HG02763 (cell line): ENCODE results near the gene ZNF280A.

Source experiments
- ATAC-seq: cut with Tn5 transposase; IDR thresholded peaks from one replicate; pipeline ENCODE4 v1.9.1; 2021; ENCODE audit warnings: mild to moderate bottlenecking, moderate library complexity; ENCODE audit not compliant: unreplicated experiment

Gene ZNF280A, protein sequence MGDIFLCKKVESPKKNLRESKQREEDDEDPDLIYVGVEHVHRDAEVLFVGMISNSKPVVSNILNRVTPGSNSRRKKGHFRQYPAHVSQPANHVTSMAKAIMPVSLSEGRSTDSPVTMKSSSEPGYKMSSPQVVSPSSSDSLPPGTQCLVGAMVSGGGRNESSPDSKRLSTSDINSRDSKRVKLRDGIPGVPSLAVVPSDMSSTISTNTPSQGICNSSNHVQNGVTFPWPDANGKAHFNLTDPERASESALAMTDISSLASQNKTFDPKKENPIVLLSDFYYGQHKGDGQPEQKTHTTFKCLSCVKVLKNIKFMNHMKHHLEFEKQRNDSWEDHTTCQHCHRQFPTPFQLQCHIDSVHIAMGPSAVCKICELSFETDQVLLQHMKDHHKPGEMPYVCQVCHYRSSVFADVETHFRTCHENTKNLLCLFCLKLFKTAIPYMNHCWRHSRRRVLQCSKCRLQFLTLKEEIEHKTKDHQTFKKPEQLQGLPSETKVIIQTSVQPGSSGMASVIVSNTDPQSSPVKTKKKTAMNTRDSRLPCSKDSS

DNA sequence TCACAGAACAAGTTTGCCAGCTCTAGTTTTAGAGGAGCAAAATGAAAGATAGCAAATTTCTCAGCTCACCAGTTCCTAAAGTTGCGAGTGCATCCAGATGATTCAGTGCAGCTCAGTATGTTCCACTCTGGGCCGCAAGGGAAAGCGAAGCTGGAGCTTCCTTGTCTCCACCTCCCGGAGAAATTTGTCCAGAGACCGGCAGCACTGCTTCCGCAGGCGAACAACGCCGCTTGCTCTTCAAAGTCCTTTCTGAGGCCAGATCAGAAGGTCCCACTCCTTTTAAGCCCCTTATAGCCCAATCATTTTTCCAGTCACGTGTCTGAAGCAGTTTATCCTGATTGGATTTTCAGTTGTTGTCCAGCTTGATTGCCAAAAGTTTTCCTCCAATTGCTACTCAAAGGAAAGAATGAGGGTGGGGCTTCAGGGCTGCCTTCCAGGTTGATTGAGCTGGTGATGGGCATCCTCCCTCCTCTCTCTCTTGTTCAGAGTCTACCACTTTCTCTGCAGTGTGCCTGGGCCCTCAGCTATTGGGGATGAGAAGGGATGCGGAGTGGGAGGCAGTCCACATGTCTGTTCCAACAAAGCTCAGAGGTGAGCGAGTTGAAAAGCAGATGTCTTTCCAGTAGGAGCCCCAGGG, at the start of gene ZNF280A:
Gene ZNF280A, minus strand, starts transcription at position 251 of the 637 bp plus-strand sequence. CDS start 4,640 bp downstream, outside the sequence.
- ATAC-seq, result no peak

DNA sequence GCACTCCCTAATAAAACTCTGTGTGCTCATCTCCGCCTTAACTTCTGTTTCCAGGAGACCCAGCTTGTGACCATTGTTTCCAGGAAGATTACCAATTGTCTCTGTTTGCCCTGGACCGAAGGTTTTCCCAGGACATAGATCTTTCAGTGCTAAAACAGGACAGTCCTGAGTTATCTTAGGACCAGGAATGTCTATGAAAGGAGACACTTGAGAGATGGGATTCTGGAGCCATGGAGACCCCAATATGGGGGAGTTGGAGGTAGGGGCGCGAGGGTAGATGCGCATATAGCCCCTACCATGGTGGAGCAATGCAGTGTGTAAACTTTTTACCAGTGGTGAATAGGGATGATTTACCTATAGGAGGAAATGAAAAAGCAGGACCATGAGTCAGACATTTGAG, 49.1 kb upstream of the ZNF280A start:
- ATAC-seq, result no peak

DNA sequence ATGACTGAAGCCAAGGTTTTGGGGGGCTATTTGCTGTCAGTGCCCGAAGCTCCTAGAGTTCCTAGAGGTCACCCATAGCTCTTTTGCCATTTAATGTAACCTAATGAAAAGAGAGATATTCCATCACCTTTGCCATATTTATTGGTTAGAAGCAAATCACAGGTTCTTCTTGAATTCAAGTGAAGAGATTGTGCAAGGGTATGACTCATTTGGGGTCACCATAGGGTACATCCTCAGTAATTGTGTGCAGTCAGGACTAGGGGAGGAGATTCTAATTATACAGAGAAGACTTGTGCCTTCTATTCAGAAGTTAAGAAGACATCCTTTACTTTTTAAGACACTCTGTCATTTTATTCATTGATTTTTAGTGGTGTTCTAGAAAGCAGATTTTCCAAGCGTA, 45.9 kb upstream of the ZNF280A start:
- no peak for ATAC-seq

DNA sequence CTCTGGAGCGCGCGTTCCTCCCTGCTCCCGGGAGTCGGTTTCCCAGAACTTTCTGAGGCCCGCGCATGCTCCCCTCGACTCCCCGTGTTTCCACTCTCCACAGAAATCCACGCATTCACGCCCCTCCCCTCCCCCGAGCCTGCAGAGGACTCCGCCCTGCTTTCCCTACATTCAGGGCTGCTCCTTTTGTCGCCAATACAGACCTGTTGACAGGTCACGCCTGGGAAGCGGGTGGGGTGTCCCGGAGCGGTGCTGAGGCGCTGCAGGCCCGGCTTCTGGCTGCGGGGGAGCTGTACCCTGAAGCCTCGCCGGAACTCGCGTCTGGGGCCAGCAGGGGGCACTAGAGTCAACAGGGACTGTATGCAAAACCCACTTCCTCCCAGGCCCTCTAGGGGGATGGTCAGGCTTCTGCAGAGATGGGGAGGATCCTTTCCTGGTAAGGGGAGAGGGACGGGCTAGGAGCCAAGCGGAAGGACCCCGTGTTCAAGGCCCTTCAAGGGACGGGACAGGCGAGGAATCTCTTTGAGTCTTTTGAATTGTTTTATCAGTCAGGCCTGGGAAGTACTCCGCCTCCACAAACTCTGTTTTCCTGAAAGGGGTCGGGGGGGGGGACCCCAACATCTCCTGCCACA, 39.0 kb upstream of the ZNF280A start, which contains the start of gene PRAME:
Gene PRAME, minus strand, starts transcription at position 294 of the 632 bp plus-strand sequence. CDS start 2,433 bp downstream, outside the sequence.
- ATAC-seq, result no peak

DNA sequence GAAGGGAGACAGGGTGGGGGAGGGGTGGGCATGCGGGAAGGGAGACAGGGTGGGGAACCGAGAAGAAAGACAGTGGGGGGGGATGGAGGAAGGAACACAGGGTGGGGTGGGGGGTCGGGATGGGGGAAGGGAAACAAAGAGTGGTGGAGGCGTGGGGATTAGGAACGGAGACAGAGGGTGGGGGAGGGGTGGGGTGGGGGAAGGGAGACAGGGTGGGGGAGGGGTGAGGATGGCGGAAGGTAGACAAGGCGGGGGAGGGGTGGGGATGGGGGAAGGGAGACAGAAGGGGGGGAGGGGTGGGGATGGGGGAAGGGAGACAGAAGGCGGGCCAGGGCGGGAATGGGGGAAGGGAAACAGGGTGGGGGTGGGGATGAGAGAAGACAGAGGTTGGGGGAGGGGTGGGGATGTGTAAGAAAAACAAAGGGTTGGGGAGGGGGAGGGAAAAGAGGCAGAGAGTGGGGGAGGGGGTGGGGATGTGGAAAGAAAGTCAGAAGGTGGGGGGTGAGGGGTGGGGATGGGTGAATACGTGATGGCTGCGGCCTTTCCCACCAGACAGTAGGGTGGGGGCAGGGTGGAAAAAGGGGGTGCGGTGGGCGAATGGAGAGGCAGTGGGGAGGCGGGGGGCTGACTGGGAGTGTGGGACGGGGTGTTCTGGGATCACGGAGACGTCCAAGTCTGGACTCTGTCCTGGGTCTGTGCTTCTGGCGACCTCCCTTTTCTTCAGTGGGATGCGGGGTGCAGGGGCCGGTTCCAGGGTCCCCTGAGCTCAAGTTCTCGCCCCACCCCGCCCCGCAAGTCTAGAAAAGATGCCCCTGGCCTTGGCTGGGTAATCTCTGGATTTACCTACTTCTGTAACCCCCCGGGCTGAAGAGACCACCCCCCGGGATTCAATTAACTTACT, 38.3 kb upstream of the ZNF280A start:
- ATAC-seq, result no peak

DNA sequence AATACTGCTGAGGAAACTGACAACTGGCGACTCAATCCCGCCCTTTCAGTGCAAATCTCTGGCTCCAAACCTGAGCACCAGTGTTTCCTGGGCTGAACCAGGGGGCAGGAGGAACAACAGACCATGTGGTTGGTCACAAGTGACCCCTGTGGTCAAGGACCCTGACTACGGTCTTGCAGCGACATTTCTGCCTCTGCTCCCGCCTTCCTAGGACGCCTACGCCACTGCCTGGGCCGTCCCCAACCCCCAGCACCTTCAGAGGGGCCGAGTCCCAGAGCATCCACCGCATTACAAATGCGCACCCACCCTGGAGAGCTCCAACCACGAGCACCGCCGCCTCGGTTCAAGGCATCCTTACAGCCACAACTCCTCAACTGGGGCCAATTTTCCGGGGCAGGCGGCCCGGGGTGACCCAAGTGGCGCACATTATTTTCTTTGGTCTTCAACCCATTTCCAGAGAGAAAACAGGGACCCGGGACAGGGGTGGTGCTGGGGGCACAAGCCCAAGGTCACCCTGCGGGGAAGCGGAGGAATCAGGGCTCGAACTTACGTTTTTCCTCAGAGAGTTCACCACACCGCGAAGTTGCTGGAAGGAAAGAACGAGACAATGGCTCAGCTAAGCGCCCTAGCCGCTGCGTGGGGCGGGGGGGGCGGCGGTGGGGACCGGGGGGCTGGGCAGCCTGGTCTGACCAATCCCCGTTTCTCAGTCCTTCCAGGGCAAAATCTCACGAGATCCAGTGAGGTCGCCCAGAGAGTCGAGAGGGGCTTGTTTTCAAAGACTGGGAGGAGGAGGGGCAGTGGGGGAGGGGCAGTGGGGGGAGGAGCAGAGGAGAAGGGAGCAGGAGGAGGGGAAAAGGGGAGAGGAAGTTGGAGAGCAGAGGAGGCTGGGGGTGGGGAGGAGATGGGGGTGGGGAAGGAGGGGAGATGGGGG, 37.2 kb upstream of the ZNF280A start:
- no peak for ATAC-seq

DNA sequence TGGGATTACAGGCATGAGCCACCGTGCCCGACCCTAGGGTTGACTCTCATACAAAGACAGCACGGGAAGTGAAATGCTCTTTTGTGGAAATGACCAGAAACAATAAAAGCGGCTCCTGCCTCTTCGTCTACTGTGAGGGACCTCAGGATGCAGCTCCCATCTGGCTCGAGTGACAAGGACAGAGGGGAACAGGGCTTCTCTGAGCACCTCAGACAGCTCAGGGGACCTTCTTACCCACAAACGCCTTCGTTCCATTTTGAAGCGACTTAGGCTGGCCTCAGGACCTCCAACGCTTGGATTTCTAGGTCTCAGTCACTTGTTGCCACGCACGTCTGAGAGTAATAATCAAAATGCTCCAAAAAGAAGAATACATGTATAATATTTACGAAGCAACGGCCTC, 36.5 kb upstream of the ZNF280A start:
- ATAC-seq, result no peak

DNA sequence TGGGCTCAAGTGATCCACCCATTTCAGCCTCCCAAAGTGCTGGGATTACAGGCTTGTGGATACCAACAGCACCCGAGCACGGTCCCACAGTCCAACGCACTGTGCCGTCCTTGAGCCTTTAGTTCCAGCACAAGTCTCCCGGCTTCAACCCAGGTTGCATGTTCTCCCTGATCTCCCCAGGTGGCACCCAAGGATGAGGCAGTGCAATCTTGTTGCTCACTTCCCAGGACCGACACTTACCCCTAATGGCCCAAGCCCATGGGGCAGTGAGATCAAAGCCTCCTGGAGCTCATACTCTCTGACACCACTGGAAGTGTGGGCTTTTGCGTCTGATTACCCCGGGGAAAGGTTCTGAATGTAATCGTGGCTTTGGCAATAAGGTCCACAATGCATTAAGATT, 35.5 kb upstream of the ZNF280A start:
- no peak for ATAC-seq

DNA sequence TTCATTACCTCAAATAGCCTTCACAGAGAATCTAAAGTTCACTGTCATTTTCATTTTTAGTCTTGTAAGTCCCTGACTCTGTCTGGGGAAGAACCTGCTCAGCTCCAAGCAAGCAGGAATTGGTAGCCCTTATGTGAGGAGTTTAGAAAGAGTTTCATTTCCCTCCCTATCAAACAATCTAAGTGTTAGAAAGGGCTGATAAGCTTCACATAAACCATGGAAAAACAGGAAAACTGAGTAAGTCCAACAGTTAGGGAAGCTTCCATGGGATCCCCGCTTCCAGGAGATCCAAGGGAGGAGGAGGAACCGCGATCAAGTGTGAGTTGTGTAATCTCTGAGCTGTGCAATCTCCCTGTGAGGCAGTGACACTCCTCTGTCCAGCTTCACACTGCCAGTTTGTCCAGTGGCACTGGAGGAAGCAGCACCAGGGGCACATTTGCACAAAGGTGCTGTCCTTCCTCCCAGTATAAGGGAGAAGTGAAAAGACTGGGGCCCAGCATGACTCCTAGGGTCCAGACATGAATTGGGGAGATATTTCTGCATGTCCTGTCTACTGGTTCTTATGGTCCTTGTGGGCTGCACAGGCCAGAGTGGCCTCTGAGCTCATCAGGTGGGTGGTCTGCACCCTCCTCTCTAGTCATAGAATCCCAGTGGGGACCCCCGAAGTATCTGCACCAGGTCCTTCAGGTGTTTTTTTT, 34.7 kb upstream of the ZNF280A start:
- no peak for ATAC-seq

DNA sequence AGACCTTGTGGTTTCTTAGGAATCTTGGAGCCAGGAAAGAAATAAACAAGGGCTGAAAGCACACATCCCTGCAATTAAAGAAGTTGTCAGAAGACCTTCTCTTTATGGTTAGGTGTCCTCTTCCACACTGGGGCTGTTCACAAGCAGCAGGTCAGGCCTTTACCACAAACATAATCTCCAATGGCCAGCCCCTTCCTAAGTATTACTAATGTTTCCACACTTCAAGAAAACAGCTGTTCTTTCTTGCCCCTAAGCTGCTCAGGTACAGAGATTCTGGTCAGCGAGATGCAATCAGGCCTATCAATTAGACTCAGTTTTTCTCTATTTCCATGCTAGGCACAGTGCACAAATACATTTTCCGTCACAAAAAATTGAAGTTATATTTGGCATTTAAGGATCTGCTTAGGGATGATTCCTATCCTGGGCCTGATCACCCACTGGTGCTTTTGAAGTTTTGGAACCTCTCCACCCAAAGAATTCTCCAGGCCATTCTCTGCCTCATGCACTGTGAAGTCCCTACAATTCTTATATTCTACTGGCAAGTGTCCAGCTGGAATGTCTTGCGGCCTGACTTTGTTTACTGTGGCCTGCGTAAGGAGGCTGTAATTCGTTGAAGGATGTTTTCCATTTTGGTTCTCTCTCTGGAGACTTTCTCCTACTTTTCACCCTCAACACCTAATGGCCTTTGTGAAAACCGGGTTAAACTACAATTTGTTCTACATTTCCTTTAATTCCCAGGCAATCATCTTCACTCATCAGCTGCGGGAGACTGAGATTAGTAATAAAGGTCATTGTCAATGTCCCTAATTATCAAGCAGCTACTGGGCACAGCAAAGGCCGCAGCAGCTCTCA, 33.9 kb upstream of the ZNF280A start:
- ATAC-seq, result no peak

DNA sequence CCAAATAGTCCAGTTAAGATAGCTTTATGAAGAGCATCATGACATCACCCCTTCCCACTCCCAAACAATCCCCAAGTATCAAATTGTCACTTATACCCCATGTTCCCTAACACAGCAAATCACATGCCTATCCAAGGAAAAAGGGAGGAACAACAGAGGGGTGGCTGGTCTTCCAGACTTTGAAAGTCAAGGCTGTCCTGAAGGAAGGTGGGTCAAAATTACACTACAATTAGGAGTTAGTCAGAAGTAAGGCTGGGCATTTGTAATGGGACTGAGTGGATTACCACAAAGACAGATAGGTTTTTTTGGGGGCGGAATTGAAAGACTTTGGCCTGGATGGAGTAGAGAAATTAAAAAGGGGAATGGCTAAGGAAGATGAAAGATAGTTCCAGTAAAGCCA, 33.1 kb upstream of the ZNF280A start:
- ATAC-seq, result no peak

DNA sequence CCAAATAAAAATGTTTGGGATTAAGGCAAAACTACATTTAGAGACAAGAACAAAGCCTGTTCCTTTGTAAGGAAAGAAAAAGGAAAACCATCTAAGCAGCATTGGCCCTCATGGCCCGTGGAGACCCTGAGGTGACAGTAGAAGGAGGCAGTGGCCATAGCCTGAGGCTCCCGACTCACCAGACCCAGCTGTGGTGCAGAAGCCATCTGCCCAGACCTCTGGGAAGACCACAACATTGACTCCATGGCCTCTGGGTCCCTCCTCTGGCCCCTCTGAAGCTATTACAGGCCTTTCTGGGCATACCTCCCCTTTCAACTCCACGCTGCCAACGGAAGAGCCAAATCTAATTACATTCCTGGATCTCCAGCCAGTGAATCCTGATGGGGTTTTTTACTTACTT, 32.6 kb upstream of the ZNF280A start:
- no peak for ATAC-seq

DNA sequence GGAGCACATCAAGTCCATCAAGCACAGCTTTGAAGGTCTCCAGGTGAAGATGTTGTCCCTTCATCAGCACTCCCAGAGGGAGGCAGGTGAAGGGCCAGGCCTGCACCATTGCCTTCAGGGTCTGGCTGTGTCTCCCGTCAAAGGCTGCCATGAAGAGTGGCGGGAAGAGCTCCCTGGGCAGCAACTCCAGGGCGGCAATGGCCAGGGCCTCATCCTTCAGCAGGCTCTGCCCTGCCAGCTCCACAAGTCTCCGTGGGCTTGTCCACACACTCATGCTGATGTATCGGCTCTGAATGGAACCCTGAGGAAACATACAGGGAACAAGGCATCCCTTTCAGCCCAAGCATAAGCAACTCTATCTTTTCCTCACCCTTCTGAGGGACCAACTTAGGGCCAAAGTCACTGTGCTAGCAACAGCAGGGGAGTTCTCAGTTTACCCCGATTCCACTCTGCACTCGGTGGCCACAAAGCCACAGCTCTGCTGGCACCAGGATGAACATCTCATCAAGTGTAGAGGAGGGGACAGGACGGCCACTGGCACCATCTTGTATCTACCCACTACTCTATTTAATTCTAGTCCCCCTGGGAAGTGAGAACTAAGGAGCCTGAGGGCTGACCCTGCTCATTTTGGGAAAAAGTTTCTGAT, 30.8 kb upstream of the ZNF280A start:
- ATAC-seq, result no peak

DNA sequence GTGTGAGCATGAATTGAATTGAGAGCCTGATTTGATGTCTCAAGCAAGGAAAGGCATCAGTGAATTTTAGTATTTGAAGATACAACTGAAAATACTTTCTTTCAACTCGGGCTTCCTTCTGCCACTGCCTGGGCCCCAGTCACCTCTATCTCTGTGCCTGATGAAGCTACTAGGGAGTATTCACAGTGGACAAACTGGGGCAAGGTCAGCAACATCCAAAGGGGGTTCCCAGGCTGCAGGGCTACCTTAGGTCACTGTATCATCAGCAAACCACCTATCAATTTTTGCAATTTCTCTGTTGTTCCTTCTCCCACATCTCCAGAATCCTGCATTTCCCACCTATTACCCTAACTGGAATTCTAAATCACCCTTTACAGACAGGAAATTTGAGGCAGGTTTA, 28.8 kb upstream of the ZNF280A start:
- no peak for ATAC-seq

DNA sequence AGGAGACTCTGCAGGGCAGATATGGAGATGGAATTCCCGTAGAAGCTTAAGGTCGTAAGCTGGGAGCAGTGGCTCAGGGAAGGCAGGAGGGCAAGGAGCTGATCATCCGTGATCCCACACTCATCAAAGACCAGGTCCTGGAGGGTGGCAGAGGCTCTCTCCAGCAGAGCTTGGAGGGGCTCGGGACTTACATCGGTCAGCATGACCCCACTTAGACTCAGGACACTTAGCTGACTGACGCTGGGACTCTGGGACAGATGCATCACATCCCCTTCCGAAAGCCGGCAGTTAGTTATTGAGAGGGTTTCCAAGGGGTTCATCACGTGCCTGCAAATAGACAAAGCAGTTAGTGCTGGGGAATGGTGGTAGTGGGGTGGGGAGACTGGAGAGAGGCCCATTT, 28.2 kb upstream of the ZNF280A start:
- no peak for ATAC-seq

DNA sequence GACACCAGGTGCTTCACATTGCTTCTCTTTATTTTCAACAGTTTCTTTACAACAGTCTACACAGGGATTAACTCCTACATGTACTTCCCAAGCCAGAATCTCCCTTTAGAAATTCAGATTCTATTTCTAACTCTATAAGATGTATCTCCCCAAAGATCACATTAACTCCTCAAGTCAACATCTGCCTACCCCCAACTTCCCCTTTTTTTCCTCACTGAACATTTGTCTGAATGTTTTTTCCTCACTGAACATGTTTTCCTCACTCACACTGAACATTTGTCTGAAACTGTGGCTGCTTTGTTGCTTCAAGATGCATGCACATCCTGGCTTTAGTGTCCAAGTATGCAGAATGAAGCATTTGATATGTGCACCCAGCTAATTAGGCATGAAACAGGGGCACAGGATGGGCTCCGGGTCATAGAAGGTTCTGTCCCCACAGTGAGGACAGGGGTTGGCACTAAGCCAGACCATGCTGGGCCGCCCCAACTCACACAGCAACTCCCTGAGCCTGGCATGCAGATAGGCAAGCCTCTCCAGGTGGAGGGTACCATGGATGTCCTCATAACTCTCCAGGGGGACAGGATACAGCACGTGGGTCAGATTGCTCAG, 27.7 kb upstream of the ZNF280A start:
- no peak for ATAC-seq

DNA sequence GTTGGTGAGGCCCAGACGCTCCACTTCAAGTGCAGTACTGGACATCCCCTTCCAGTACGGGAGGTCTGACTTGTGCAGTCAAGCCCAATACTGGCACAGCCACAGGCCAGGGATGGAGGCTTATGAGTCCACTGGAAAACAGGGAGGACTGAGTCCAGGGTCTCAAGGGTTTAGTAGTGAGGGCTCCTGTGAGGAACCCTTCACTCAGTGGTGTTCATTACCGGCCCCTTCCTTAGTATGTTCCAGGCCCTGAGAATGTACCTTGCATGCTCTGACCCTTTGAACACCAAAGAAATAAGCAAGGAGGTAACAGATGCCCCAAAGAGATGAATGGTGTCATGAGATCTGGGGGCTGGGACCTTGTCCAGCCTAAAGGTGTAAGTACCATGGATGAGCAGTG, 27.2 kb upstream of the ZNF280A start:
- no peak for ATAC-seq
